ENCODE data around the gene PLCG2. TPM values are rescaled to one million over a fixed set of nuclear protein-coding genes. Genes with fewer than 3 reads are reported as not detected.
"Not testable (repeated sequence)": the region's sequence is repeated elsewhere in the genome, so short reads cannot be mapped to it uniquely, and the experiment has no call there.

Gene PLCG2
- total and polyA plus RNA-seq, 9 donors, result 3.3 to 16.4 (median 5.6) TPM

- Histone ChIP-seq H3K27ac (no peak overlapping the region), H3K36me3 (no peaks in the 10 kb centered on the region), H3K9me3 (no peaks in the 10 kb centered on the region), H3K27me3 (no peaks in the 10 kb centered on the region), H3K4me3 (no peak overlapping the region), H3K4me1 (ENCODE audit: insufficient read depth) (no peaks in the 10 kb centered on the region)
- intact Hi-C loops (cut with DNase I), result no loop called here
- TF ChIP-seq EP300 (IDR thresholded peaks at IDR 0.05) (no peak), POLR2A (IDR thresholded peaks at IDR 0.05) (no peak), CTCF (IDR thresholded peaks at IDR 0.05) (no peak)
- no peak for DNase-seq
- WGBS, 3 donors, result 69 to 85% (median 70%) methylated on average over 9 of the region's 9 CpGs
These were observed 22.3 kb upstream of the PLCG2 start for GRCh38 chr16:81756615-81757356.

- H3K36me3 ChIP-seq, result no peaks in the 10 kb centered on the region
- H3K27me3 ChIP-seq, result no peaks in the 10 kb centered on the region
- H3K9me3 ChIP-seq, result no peaks in the 10 kb centered on the region
- no peak overlapping the region for H3K4me3 ChIP-seq
- no peak for DNase-seq
- WGBS, 3 donors, result 34 to 41% (median 40%) methylated on average over 2 of the region's 2 CpGs
- H3K4me1 ChIP-seq (ENCODE audit: insufficient read depth), result no peaks in the 10 kb centered on the region
- no peak for TF ChIP-seq CTCF (IDR thresholded peaks at IDR 0.05)
- no peak for TF ChIP-seq POLR2A (IDR thresholded peaks at IDR 0.05)
- TF ChIP-seq EP300 (IDR thresholded peaks at IDR 0.05), result no peak
- intact Hi-C loops (cut with DNase I), result no loop called here
- H3K27ac ChIP-seq, result no peak overlapping the region
These were observed 20.7 kb upstream of the PLCG2 start for GRCh38 chr16:81758376-81758775.

- H3K4me3 ChIP-seq; H3K36me3 ChIP-seq; H3K4me1 ChIP-seq (ENCODE audit: insufficient read depth); H3K9me3 ChIP-seq; DNase-seq; intact Hi-C loops (cut with DNase I); H3K27ac ChIP-seq; H3K27me3 ChIP-seq: not testable (repeated sequence)
- WGBS, 3 donors, result 65 to 89% (median 75%) methylated on average over 4 of the region's 4 CpGs
These were observed 16.8 kb upstream of the PLCG2 start for GRCh38 chr16:81762322-81762721.

- 84 to 89% (median 87%) methylated on average over 11 of the region's 11 CpGs for WGBS, 3 donors
- TF ChIP-seq POLR2A (IDR thresholded peaks at IDR 0.05) (no peak), CTCF (IDR thresholded peaks at IDR 0.05) (no peak), EP300 (IDR thresholded peaks at IDR 0.05) (no peak)
- Histone ChIP-seq H3K27me3 (no peaks in the 10 kb centered on the region), H3K36me3 (no peaks in the 10 kb centered on the region), H3K27ac (no peak overlapping the region), H3K9me3 (no peaks in the 10 kb centered on the region), H3K4me1 (ENCODE audit: insufficient read depth) (no peaks in the 10 kb centered on the region), H3K4me3 (no peak overlapping the region)
- intact Hi-C loops (cut with DNase I), result no loop called here
- no peak for DNase-seq
These were observed 13.8 kb upstream of the PLCG2 start for GRCh38 chr16:81765111-81765919.

GRCh38 chr16:81765969-81766368 is 13.1 kb upstream of the PLCG2 start:
- Histone ChIP-seq H3K36me3 (no peaks in the 10 kb centered on the region), H3K27me3 (no peaks in the 10 kb centered on the region), H3K4me1 (ENCODE audit: insufficient read depth) (no peaks in the 10 kb centered on the region), H3K4me3 (no peak overlapping the region), H3K9me3 (no peaks in the 10 kb centered on the region), H3K27ac (no peak overlapping the region)
- DNase-seq, result no peak
- intact Hi-C loops (cut with DNase I), result no loop called here
- no peak for TF ChIP-seq POLR2A (IDR thresholded peaks at IDR 0.05)
- TF ChIP-seq CTCF (IDR thresholded peaks at IDR 0.05), result no peak
- no peak for TF ChIP-seq EP300 (IDR thresholded peaks at IDR 0.05)

Data from ovary (tissue), 9 donors.